Endothelial cell of umbilical vein (primary cell): ENCODE measurements around the gene ZNF385D.

Experiments
- CTCF ChIP-seq, 2 donors: IDR thresholded peaks; 1 replicate in 1 of 2; 2 replicates in 1 of 2; pipeline ENCODE4 v1.5.1; 2011; ENCODE audit warnings: low read length in 2 of 2, mild to moderate bottlenecking in 2 of 2, moderate library complexity in 2 of 2, control low read depth in 1 of 2, inconsistent platforms in 1 of 2, low read depth in 1 of 2; ENCODE audit not compliant: insufficient read depth in 1 of 2; ENCODE audit errors: extremely low read depth in 1 of 2
- EZH2 ChIP-seq: IDR thresholded peaks from 2 replicates; pipeline ENCODE4 v1.6.1; 2012; ENCODE audit warnings: borderline replicate concordance, low read depth, mild to moderate bottlenecking, moderate library complexity, low read length, inconsistent platforms; ENCODE audit not compliant: severe bottlenecking
- FOS ChIP-seq: IDR thresholded peaks from 2 replicates; pipeline ENCODE4 v1.6.1; 2011; ENCODE audit warnings: mild to moderate bottlenecking, low read length, moderate library complexity, borderline replicate concordance; ENCODE audit not compliant: insufficient read depth
- POLR2A ChIP-seq: IDR thresholded peaks from 2 replicates; pipeline ENCODE4 v1.6.1; 2012; ENCODE audit warnings: low read depth, mild to moderate bottlenecking, control low read depth, low read length
- POLR2AphosphoS5 ChIP-seq: IDR thresholded peaks from 2 replicates; pipeline ENCODE4 v1.6.1; 2012; ENCODE audit warnings: low read depth, mild to moderate bottlenecking, control low read depth, low read length, moderate library complexity; ENCODE audit not compliant: insufficient read depth

GRCh38 chr3:21705769-21706168 is 45.2 kb downstream of the ZNF385D start:
- TF ChIP-seq EZH2 (no peak), POLR2A (no peak), CTCF (IDR thresholded peaks at IDR 0.05; ENCODE audit: extremely low read depth in 1 of 2, insufficient read depth in 1 of 2, low read depth in 1 of 2, low read length in 2 of 2) (no peak), FOS (no peak), POLR2AphosphoS5 (no peak)
